ENCODE data around the gene LRRC56. TPM values are rescaled to one million over a fixed set of nuclear protein-coding genes. Genes with fewer than 3 reads are reported as not detected.
A peak's percentile ranks its signal among the peaks of the same experiment; 100 is the strongest.

LRRC56 gene
- total and polyA plus RNA-seq, 2 of the 13 experiments (the other 11 are each of a cell fraction or from before 2014, with no cell fraction given), result 0.11 to 0.29 TPM

DNA sequence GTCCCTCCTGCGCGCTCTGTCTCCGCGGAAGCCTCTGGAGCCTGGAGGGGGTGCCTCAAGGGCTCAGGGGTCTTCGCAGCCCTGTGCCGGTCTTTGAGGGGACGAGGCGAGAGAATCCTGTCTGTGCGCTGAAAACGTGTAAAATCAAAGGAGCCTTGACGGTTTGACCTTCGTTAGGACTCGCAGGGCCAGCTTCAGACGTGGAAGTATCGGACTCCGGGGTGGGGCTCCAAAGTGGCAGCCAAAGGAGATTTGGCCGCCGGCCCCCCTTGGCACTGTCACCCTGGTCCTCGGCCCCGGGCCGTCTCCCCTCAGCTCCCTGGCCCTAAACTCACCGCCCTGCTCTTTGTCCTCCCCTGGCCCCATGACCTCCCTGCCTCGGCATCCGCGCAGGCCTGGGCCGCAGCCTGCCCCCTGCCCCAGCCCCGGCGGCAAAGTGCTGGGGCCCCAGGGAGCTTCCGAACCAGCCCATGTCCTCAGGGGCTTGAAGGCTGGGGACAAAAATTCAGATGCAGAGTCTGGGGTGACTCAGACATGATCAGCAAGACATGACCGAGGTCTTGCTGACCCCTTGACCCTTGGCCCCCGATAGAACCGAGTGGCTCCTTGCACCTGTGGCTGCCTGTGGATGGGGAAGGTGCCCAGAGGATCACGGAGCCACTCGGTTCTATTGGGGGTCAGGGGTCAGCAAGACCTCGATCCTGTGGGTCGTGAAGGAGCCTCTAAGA, 32.0 kb downstream of the LRRC56 start (continued):
- TF ChIP-seq, protein P1, sequence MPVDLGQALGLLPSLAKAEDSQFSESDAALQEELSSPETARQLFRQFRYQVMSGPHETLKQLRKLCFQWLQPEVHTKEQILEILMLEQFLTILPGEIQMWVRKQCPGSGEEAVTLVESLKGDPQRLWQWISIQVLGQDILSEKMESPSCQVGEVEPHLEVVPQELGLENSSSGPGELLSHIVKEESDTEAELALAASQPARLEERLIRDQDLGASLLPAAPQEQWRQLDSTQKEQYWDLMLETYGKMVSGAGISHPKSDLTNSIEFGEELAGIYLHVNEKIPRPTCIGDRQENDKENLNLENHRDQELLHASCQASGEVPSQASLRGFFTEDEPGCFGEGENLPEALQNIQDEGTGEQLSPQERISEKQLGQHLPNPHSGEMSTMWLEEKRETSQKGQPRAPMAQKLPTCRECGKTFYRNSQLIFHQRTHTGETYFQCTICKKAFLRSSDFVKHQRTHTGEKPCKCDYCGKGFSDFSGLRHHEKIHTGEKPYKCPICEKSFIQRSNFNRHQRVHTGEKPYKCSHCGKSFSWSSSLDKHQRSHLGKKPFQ (CRISPR knock-in tag; IDR thresholded peaks at IDR 0.05; ENCODE audit: insufficient replicate concordance), result peak; percentile 63
- no peak for TF ChIP-seq MTF1 (CRISPR knock-in tag; IDR thresholded peaks at IDR 0.05)
- no peak for TF ChIP-seq NFIC (IDR thresholded peaks at IDR 0.05; ENCODE audit: low read length)
- no peak for TF ChIP-seq MEIS1 (CRISPR knock-in tag; IDR thresholded peaks at IDR 0.05; ENCODE audit: borderline replicate concordance)
- TF ChIP-seq, protein P2, sequence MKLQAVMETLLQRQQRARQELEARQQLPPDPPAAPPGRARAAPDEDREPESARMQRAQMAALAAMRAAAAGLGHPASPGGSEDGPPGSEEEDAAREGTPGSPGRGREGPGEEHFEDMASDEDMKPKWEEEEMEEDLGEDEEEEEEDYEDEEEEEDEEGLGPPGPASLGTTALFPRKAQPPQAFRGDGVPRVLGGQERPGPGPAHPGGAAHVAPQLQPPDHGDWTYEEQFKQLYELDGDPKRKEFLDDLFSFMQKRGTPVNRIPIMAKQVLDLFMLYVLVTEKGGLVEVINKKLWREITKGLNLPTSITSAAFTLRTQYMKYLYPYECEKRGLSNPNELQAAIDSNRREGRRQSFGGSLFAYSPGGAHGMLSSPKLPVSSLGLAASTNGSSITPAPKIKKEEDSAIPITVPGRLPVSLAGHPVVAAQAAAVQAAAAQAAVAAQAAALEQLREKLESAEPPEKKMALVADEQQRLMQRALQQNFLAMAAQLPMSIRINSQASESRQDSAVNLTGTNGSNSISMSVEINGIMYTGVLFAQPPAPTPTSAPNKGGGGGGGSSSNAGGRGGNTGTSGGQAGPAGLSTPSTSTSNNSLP (IDR thresholded peaks at IDR 0.05; ENCODE audit: low read depth, low read length), result no peak
- TF ChIP-seq BRD4 (CRISPR knock-in tag; IDR thresholded peaks at IDR 0.05), result no peak
- no peak for TF ChIP-seq RFXANK (CRISPR knock-in tag; IDR thresholded peaks at IDR 0.05)
- TF ChIP-seq RARA (CRISPR knock-in tag; IDR thresholded peaks at IDR 0.05), result peak; percentile 58
- TF ChIP-seq, protein P3, sequence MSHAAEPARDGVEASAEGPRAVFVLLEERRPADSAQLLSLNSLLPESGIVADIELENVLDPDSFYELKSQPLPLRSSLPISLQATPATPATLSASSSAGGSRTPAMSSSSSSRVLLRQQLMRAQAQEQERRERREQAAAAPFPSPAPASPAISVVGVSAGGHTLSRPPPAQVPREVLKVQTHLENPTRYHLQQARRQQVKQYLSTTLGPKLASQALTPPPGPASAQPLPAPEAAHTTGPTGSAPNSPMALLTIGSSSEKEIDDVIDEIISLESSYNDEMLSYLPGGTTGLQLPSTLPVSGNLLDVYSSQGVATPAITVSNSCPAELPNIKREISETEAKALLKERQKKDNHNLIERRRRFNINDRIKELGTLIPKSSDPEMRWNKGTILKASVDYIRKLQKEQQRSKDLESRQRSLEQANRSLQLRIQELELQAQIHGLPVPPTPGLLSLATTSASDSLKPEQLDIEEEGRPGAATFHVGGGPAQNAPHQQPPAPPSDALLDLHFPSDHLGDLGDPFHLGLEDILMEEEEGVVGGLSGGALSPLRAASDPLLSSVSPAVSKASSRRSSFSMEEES (CRISPR knock-in tag; IDR thresholded peaks at IDR 0.05), result no peak
- TF ChIP-seq HNF4G (IDR thresholded peaks at IDR 0.05; ENCODE audit: borderline replicate concordance, low read depth, low read length), result 0 out of 2 replicates have a peak, but pooled peaks have one; percentile 10
- no peak for TF ChIP-seq HNF4G (CRISPR knock-in tag; IDR thresholded peaks at IDR 0.05; ENCODE audit: borderline replicate concordance, low read depth)
- TF ChIP-seq MXI1 (IDR thresholded peaks at IDR 0.05; ENCODE audit: borderline replicate concordance, low read depth, low read length), result no peak; the same call in 2 of the 3 replicates
- no peak for TF ChIP-seq HOXA9 (CRISPR knock-in tag; IDR thresholded peaks at IDR 0.05; ENCODE audit: borderline replicate concordance)
- TF ChIP-seq, protein P4, sequence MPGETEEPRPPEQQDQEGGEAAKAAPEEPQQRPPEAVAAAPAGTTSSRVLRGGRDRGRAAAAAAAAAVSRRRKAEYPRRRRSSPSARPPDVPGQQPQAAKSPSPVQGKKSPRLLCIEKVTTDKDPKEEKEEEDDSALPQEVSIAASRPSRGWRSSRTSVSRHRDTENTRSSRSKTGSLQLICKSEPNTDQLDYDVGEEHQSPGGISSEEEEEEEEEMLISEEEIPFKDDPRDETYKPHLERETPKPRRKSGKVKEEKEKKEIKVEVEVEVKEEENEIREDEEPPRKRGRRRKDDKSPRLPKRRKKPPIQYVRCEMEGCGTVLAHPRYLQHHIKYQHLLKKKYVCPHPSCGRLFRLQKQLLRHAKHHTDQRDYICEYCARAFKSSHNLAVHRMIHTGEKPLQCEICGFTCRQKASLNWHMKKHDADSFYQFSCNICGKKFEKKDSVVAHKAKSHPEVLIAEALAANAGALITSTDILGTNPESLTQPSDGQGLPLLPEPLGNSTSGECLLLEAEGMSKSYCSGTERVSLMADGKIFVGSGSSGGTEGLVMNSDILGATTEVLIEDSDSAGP (CRISPR knock-in tag; IDR thresholded peaks at IDR 0.05; ENCODE audit: borderline replicate concordance), result peak; percentile 42; the same call in 1 of the 2 replicates
- 0 out of 2 replicates have a peak, but pooled peaks have one; percentile 41 for TF ChIP-seq JUND (CRISPR knock-in tag; IDR thresholded peaks at IDR 0.05)
- no peak for TF ChIP-seq SMAD9 (CRISPR knock-in tag; IDR thresholded peaks at IDR 0.05)
- no peak for TF ChIP-seq HOXA5 (CRISPR knock-in tag; IDR thresholded peaks at IDR 0.05)
- TF ChIP-seq, protein P5, sequence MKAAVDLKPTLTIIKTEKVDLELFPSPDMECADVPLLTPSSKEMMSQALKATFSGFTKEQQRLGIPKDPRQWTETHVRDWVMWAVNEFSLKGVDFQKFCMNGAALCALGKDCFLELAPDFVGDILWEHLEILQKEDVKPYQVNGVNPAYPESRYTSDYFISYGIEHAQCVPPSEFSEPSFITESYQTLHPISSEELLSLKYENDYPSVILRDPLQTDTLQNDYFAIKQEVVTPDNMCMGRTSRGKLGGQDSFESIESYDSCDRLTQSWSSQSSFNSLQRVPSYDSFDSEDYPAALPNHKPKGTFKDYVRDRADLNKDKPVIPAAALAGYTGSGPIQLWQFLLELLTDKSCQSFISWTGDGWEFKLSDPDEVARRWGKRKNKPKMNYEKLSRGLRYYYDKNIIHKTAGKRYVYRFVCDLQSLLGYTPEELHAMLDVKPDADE (CRISPR knock-in tag; IDR thresholded peaks at IDR 0.05), result no peak
- TF ChIP-seq ZNF670 (CRISPR knock-in tag; IDR thresholded peaks at IDR 0.05; ENCODE audit: borderline replicate concordance), result peak; percentile 37; the same call in 1 of the 2 replicates
- TF ChIP-seq DNMT3B (CRISPR knock-in tag; conservative IDR thresholded peaks at IDR 0.05), result no peak
- TF ChIP-seq SIN3A (IDR thresholded peaks at IDR 0.05; ENCODE audit: borderline replicate concordance, low read depth, low read length), result no peak; the same call in 1 of the 2 replicates
- TF ChIP-seq ZNF331 (CRISPR knock-in tag; IDR thresholded peaks at IDR 0.05), result no peak
- TF ChIP-seq HNRNPL (IDR thresholded peaks at IDR 0.05; ENCODE audit: low read depth, low read length), result no peak
